Retinal pigment epithelial cell (primary cell): ENCODE measurements around the gene PIEZO1.

Experiments used
- DNase-seq: peaks from one replicate; pipeline ENCODE4 v3.0.0-alpha.2; 2010; ENCODE audit warnings: low read depth
- H3K4me3 ChIP-seq: 2 replicates; pipeline ENCODE4 v1.5.1; 2011; ENCODE audit warnings: mild to moderate bottlenecking, low read length, control low read depth, moderate library complexity
- CTCF ChIP-seq: conservative IDR thresholded peaks from 2 replicates; pipeline ENCODE4 v1.5.1; 2011; ENCODE audit warnings: low read depth, low read length, control low read depth, inconsistent platforms

Gene PIEZO1

GRCh38 chr16:88768071-88768783 is 16.8 kb downstream of the PIEZO1 start:
- peak; percentile 68 for DNase-seq
- no peak for TF ChIP-seq CTCF
- H3K4me3 ChIP-seq: peak overlapping the region; percentile 19

GRCh38 chr16:88767546-88768070 is 17.4 kb downstream of the PIEZO1 start:
- TF ChIP-seq CTCF: no peak
- H3K4me3 ChIP-seq: peak overlapping the region; percentile 12
- DNase-seq: no peak

GRCh38 chr16:88766975-88767374 is 18.0 kb downstream of the PIEZO1 start:
- no peak for TF ChIP-seq CTCF
- DNase-seq: no peak
- no peak overlapping the region for H3K4me3 ChIP-seq

- TF ChIP-seq CTCF: no peak
- DNase-seq: no peak
- H3K4me3 ChIP-seq: no peak overlapping the region
Measured at GRCh38 chr16:88764913-88765349, 20.1 kb downstream of the PIEZO1 start.

- no peak overlapping the region for H3K4me3 ChIP-seq
- no peak for DNase-seq
- no peak for TF ChIP-seq CTCF
Measured at GRCh38 chr16:88764080-88764479, 20.9 kb downstream of the PIEZO1 start.

GRCh38 chr16:88763502-88764053 is 21.4 kb downstream of the PIEZO1 start:
- no peak for DNase-seq
- H3K4me3 ChIP-seq: no peak overlapping the region
- TF ChIP-seq CTCF: peak; percentile 27

GRCh38 chr16:88762941-88763340 is 22.1 kb downstream of the PIEZO1 start:
- H3K4me3 ChIP-seq: no peak overlapping the region
- no peak for TF ChIP-seq CTCF
- DNase-seq: no peak
